IMR-90 (cell line): ENCODE measurements around the gene SLC38A5. TPM values are rescaled to one million over a fixed set of nuclear protein-coding genes. Genes with fewer than 3 reads are reported as not detected.
"Not testable (repeated sequence)": the region's sequence is repeated elsewhere in the genome, so short reads cannot be mapped to it uniquely, and the experiment has no call there.

Experiments
- ATAC-seq: fragments of 200-7000 bp; cut with Tn5 transposase; 2 replicates; pipeline ENCODE4 v1.9.1; 2020; ENCODE audit warnings: low read depth, mild to moderate bottlenecking, moderate library complexity
- BruUV-seq: library from RNA; stranded (reverse); fragments of 400-500 nt; replicated peaks from 2 replicates; lab custom pipeline; 2021; lab: Mats Ljungman, UMichigan
- CTCF ChIA-PET: fragments of 300-600 bp; formaldehyde crosslinking; extraction: SDS; loops from one replicate; lab custom pipeline; 2021; ENCODE audit warnings: antibody characterized with exemption; lab: Yijun Ruan, JAX
- POLR2A ChIA-PET: fragments of 300-600 bp; sonication (Branson Sonifier 250); formaldehyde crosslinking; loops from one replicate; lab custom pipeline; 2022; ENCODE audit warnings: antibody characterized with exemption; ENCODE audit not compliant: unreplicated experiment; lab: Charles Lee
- DNase-seq: peaks from one replicate; pipeline ENCODE4 v3.0.0; 2013
- H2AFZ ChIP-seq: replicated peaks from 2 replicates; pipeline ENCODE3; 2013; ENCODE audit warnings: low read length, mild to moderate bottlenecking; ENCODE audit not compliant: poor library complexity
- H2AK5ac ChIP-seq: 2 replicates; pipeline ENCODE4 v1.6.1; 2013; ENCODE audit warnings: low read depth, low read length, inconsistent platforms
- H2AK9ac ChIP-seq: replicated peaks from 2 replicates; pipeline ENCODE3; 2013; ENCODE audit warnings: mild to moderate bottlenecking, low read depth, low read length, moderate library complexity; ENCODE audit not compliant: poor library complexity
- H2BK120ac ChIP-seq: 2 replicates; pipeline ENCODE4 v1.6.1; 2013; ENCODE audit warnings: low read depth, low read length, inconsistent platforms
- H2BK15ac ChIP-seq: 3 replicates; pipeline ENCODE4 v1.6.1; 2013; ENCODE audit warnings: low read depth, low read length, inconsistent platforms
- H2BK20ac ChIP-seq: 2 replicates; pipeline ENCODE4 v1.6.1; 2013; ENCODE audit warnings: low read depth, mild to moderate bottlenecking, inconsistent platforms, low read length, moderate library complexity
- H2BK5ac ChIP-seq: 2 replicates; pipeline ENCODE4 v1.6.1; 2013; ENCODE audit warnings: mild to moderate bottlenecking, low read depth, low read length, inconsistent platforms; ENCODE audit not compliant: poor library complexity, severe bottlenecking
- H3K14ac ChIP-seq: replicated peaks from 2 replicates; pipeline ENCODE4 v1.6.1; 2013; ENCODE audit warnings: low read depth, low read length, inconsistent platforms
- H3K18ac ChIP-seq: 2 replicates; pipeline ENCODE4 v1.6.1; 2013; ENCODE audit warnings: low read depth, low read length, control low read depth
- H3K23ac ChIP-seq: 2 replicates; pipeline ENCODE4 v1.6.1; 2013; ENCODE audit warnings: low read depth, low read length, inconsistent platforms
- H3K27ac ChIP-seq: 2 replicates; pipeline ENCODE4 v1.5.1; 2013; ENCODE audit warnings: mild to moderate bottlenecking, control low read depth, low read length; ENCODE audit not compliant: insufficient read depth
- H3K27me3 ChIP-seq: 2 replicates; pipeline ENCODE4 v1.6.1; 2013; ENCODE audit warnings: low read length; ENCODE audit not compliant: control insufficient read depth, insufficient read depth
- H3K36me3 ChIP-seq: 2 replicates; pipeline ENCODE4 v1.6.1; 2013; ENCODE audit warnings: low read length, mixed read lengths; ENCODE audit not compliant: control insufficient read depth, insufficient read depth
- H3K4ac ChIP-seq: 2 replicates; pipeline ENCODE4 v1.6.1; 2013; ENCODE audit warnings: low read depth, low read length, inconsistent platforms
- H3K4me1 ChIP-seq: 2 replicates; pipeline ENCODE4 v1.6.1; 2013; ENCODE audit warnings: low read length, mixed read lengths; ENCODE audit not compliant: control insufficient read depth, insufficient read depth
- H3K4me2 ChIP-seq: 2 replicates; pipeline ENCODE4 v1.6.1; 2013; ENCODE audit warnings: low read depth, mild to moderate bottlenecking, control low read depth, low read length, moderate library complexity
- H3K4me3 ChIP-seq: 2 replicates; pipeline ENCODE4 v1.5.1; 2013; ENCODE audit warnings: low read depth, mild to moderate bottlenecking, control low read depth, low read length, moderate library complexity; ENCODE audit not compliant: insufficient read depth
- H3K56ac ChIP-seq: 2 replicates; pipeline ENCODE4 v1.6.1; 2013; ENCODE audit warnings: low read length, inconsistent platforms; ENCODE audit not compliant: insufficient read depth; ENCODE audit errors: extremely low read depth
- H3K79me1 ChIP-seq, 2 experiments: 2 replicates each; pipeline ENCODE4 v1.6.1; 2013; ENCODE audit warnings: low read length in 2 of 2, inconsistent platforms in 1 of 2, low read depth in 1 of 2
- H3K9ac ChIP-seq: 2 replicates; pipeline ENCODE4 v1.6.1; 2013; ENCODE audit warnings: low read depth, low read length, control low read depth
- H3K9me1 ChIP-seq: 2 replicates; pipeline ENCODE4 v1.6.1; 2013; ENCODE audit warnings: low read length, inconsistent platforms; ENCODE audit not compliant: insufficient read depth
- H3K9me3 ChIP-seq: 2 replicates; pipeline ENCODE4 v1.6.1; 2013; ENCODE audit warnings: low read length; ENCODE audit not compliant: control insufficient read depth, insufficient read depth
- H4K20me1 ChIP-seq: 2 replicates; pipeline ENCODE4 v1.6.1; 2013; ENCODE audit warnings: low read length, inconsistent platforms; ENCODE audit not compliant: insufficient read depth
- H4K5ac ChIP-seq: 2 replicates; pipeline ENCODE4 v1.6.1; 2013; ENCODE audit warnings: mild to moderate bottlenecking, low read depth, low read length, control low read depth
- H4K8ac ChIP-seq, 2 experiments: 2 replicates each; pipeline ENCODE4 v1.6.1; 2013; ENCODE audit warnings: low read depth in 2 of 2, low read length in 2 of 2, control low read depth in 1 of 2, inconsistent platforms in 1 of 2
- H4K91ac ChIP-seq: 2 replicates; pipeline ENCODE4 v1.6.1; 2013; ENCODE audit warnings: low read depth, low read length, inconsistent platforms; ENCODE audit not compliant: insufficient read depth
- WGBS, 2 experiments: methylation state at CpG; one replicate each; pipeline versions ENCODE4 v1.1.5 to v1.1.7; 2013; ENCODE audit warnings: missing lambda C conversion rate in 2 of 2; ENCODE audit not compliant: insufficient read length in 1 of 2; ENCODE audit errors: extremely low coverage in 2 of 2; 5-methylcytosine and 5-hydroxymethylcytosine counted together
- dilution Hi-C: fragments of 300-500 bp; cut with HindIII; formaldehyde crosslinking; loops from one replicate; pipeline ENCODE4 v1.14.3; 2018; ENCODE audit warnings: low sequenced_read_pairs; ENCODE audit not compliant: unreplicated experiment
- in situ Hi-C: fragments of 300-500 bp; cut with MboI; formaldehyde crosslinking; loops from 3 replicates; pipeline ENCODE4 v1.14.3; 2019; ENCODE audit warnings: low sequenced_read_pairs, inconsistent platforms, mixed read lengths
- intact Hi-C: fragments of 100-400 bp; cut with micrococcal nuclease; formaldehyde crosslinking; loops from 2 replicates; pipeline ENCODE4 v1.10.0; 2022
- microRNA-seq, 2 experiments: library from miRNA; stranded (forward) in 1 of 2; unstranded in 1 of 2; fragments of 10-50 nt in 1 of 2; fragments of <30 nt in 1 of 2; gene quantifications in 1 of 2; microRNA quantifications in 1 of 2; one replicate each; pipeline versions ENCODE3 to v1.1.0; 2013 to 2020; ENCODE audit not compliant: insufficient read depth in 1 of 2, insufficient read length in 1 of 2, unreplicated experiment in 1 of 2
- polyA plus RNA-seq, 3 experiments: library from polyadenylated mRNA; depleted of rRNA; stranded (reverse); fragments of >200 nt; gene quantifications; 2 replicates each; pipeline ENCODE4 v1.2.3, GENCODE V29; 2012; ENCODE audit warnings: low replicate concordance in 1 of 3
- small RNA-seq, 5 experiments: library from RNA; depleted of rRNA; stranded (forward); fragments of <200 nt; gene quantifications; one replicate each; pipeline ENCODE3, GENCODE V24; 2012
- total RNA-seq: library from RNA; depleted of rRNA; stranded (reverse); fragments of >200 nt; gene quantifications from 2 replicates; pipeline ENCODE4 v1.2.3, GENCODE V29; 2012; rRNA removed

The SLC38A5 gene
- total and polyA plus RNA-seq, 2 of the 4 experiments (the other 2 are of a cell fraction) = 12.2 to 20.4 TPM

DNA sequence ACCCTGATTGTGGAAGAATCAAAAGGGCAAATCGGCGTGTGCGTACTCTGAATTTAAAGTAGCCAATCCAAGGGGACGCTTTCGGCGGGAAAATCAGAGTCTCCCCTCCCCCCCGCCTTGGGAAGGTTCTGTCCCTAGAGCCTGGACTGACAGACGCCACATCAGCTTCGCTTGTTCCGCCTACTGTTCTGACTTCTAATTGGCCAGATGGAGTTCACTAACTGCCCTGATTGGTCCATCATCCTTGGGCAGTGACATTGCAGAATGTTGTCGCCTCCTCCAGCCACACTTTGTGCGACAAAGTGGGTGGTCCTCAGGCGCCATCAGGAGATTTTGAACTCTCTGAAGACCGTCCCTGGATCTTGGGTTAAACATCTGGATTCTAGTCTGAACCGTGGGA lies 58.2 kb downstream of the SLC38A5 start, which contains the start of gene SSX4B:
Gene SSX4B (minus strand): TSS at position 101 of the 400 bp plus-strand sequence. CDS start 588 bp downstream, outside the sequence.
- WGBS, 2 experiments = no CpG with 5 or more reads among the region's 15 CpGs
- POLR2A ChIA-PET, H3K36me3 ChIP-seq, H2BK15ac ChIP-seq, DNase-seq, H3K14ac ChIP-seq, H2AK9ac ChIP-seq, H2AFZ ChIP-seq, H3K9me3 ChIP-seq, H3K4me2 ChIP-seq, H3K4ac ChIP-seq, H3K79me1 ChIP-seq, H2BK5ac ChIP-seq, dilution Hi-C loops, H3K27ac ChIP-seq, H3K18ac ChIP-seq, H3K4me1 ChIP-seq, H3K9me1 ChIP-seq, H3K27me3 ChIP-seq, H2AK5ac ChIP-seq, H3K23ac ChIP-seq, in situ Hi-C loops, H3K4me3 ChIP-seq, intact Hi-C loops, H2BK120ac ChIP-seq, H4K8ac ChIP-seq, BruUV-seq, H2BK20ac ChIP-seq, H4K5ac ChIP-seq, CTCF ChIA-PET, ATAC-seq, H4K91ac ChIP-seq, H4K20me1 ChIP-seq, H3K9ac ChIP-seq, H3K56ac ChIP-seq: not testable (repeated sequence)

Small RNA genes within 50 kb of the gene (microRNA-seq; reads per million reads assigned to microRNA genes)
- gene AL606490.4 (ENCODE audit: insufficient read depth, insufficient read length) = not detected

Small RNA genes within 50 kb of the gene (small RNA-seq; reads per million reads assigned to genes)
- 0 reads per million in 5 experiments for gene AL606490.4

Other genes with a start within 250 kb of the SLC38A5 start
- not detected in 2 replicates for gene SSX1, start 214.9 kb downstream of the SLC38A5 start, total RNA-seq
- not detected in 2 replicates for gene SSX1, start 214.9 kb downstream of the SLC38A5 start, polyA plus RNA-seq (2012; rRNA removed)
- gene SSX3, start 113.6 kb downstream of the SLC38A5 start, total RNA-seq = not detected in 2 replicates
- not detected in 2 replicates for gene SSX3, start 113.6 kb downstream of the SLC38A5 start, polyA plus RNA-seq (2012; rRNA removed)
- gene SSX4, start 86.7 kb downstream of the SLC38A5 start, total RNA-seq = not detected in 2 replicates
- gene SSX4, start 86.7 kb downstream of the SLC38A5 start, polyA plus RNA-seq (2012; rRNA removed) = not detected in 2 replicates
- not detected in 2 replicates for gene SSX4B, start 58.3 kb downstream of the SLC38A5 start, total RNA-seq
- not detected in 2 replicates for gene SSX4B, start 58.3 kb downstream of the SLC38A5 start, polyA plus RNA-seq (2012; rRNA removed)
- gene FTSJ1, start 5.9 kb upstream of the SLC38A5 start, total RNA-seq = 54.2 and 59.9 TPM in 2 replicates
- 50.8 and 60.0 TPM in 2 replicates for gene FTSJ1, start 5.9 kb upstream of the SLC38A5 start, polyA plus RNA-seq (2012; rRNA removed)
- 3.3 and 4.1 TPM in 2 replicates for gene PORCN, start 38.7 kb upstream of the SLC38A5 start, total RNA-seq
- gene PORCN, start 38.7 kb upstream of the SLC38A5 start, polyA plus RNA-seq (2012; rRNA removed) = 10.1 and 11.6 TPM in 2 replicates
- 66.7 and 78.9 TPM in 2 replicates for gene EBP, start 51.5 kb upstream of the SLC38A5 start, total RNA-seq
- gene EBP, start 51.5 kb upstream of the SLC38A5 start, polyA plus RNA-seq (2012; rRNA removed) = 39.4 and 43.2 TPM in 2 replicates
- 8.3 and 11.3 TPM in 2 replicates for gene TBC1D25, start 69.5 kb upstream of the SLC38A5 start, total RNA-seq
- gene TBC1D25, start 69.5 kb upstream of the SLC38A5 start, polyA plus RNA-seq (2012; rRNA removed) = 15.9 and 18.2 TPM in 2 replicates
- 341 and 386 TPM in 2 replicates for gene RBM3, start 104.2 kb upstream of the SLC38A5 start, total RNA-seq
- 217 and 243 TPM in 2 replicates for gene RBM3, start 104.2 kb upstream of the SLC38A5 start, polyA plus RNA-seq (2012; rRNA removed)
- gene WDR13, start 127.2 kb upstream of the SLC38A5 start, total RNA-seq = 60.8 and 62.7 TPM in 2 replicates
- gene WDR13, start 127.2 kb upstream of the SLC38A5 start, polyA plus RNA-seq (2012; rRNA removed) = 151 and 153 TPM in 2 replicates
- gene WAS, start 213.5 kb upstream of the SLC38A5 start, total RNA-seq = not detected in 2 replicates
- gene WAS, start 213.5 kb upstream of the SLC38A5 start, polyA plus RNA-seq (2012; rRNA removed) = 0.09 and 0.14 TPM in 2 replicates
- 6.6 and 7.2 TPM in 2 replicates for gene SUV39H1, start 226.5 kb upstream of the SLC38A5 start, total RNA-seq
- gene SUV39H1, start 226.5 kb upstream of the SLC38A5 start, polyA plus RNA-seq (2012; rRNA removed) = 8.6 and 9.9 TPM in 2 replicates